Posterior vena cava (tissue), 2 donors: ENCODE measurements around the gene GMNC. TPM values are rescaled to one million over a fixed set of nuclear protein-coding genes. Genes with fewer than 3 reads are reported as not detected.

Experiments
- DNase-seq: peaks from one replicate; pipeline ENCODE4 v3.0.0-alpha.2; 2020; ENCODE audit warnings: low spot score
- intact Hi-C, 2 donors: fragments of 100-400 bp; cut with DNase I; formaldehyde crosslinking; loops; one replicate each; pipeline versions ENCODE4 v1.14.1 to v1.14.2; 2022 to 2023
- total RNA-seq, 2 donors: library from RNA; stranded (reverse); fragmentation: NEBNext Ultra II Directional; extraction: Animal tissue kit (Norgen Biotek cat#: 25700); gene quantifications; one replicate each; pipeline ENCODE4 v1.2.1, GENCODE V29; 2021
- donor health status: DM: yes; HTN: yes; CAD: no.
- donor health status: DM: yes; HTN: yes; CAD: no.

Gene GMNC
- total RNA-seq, 2 donors from 2014 or later = not detected

- DNase-seq = no peak
- intact Hi-C loops = no loop called here
Measured at GRCh38 chr3:190854062-190854461, 8.4 kb downstream of the GMNC start.

DNA sequence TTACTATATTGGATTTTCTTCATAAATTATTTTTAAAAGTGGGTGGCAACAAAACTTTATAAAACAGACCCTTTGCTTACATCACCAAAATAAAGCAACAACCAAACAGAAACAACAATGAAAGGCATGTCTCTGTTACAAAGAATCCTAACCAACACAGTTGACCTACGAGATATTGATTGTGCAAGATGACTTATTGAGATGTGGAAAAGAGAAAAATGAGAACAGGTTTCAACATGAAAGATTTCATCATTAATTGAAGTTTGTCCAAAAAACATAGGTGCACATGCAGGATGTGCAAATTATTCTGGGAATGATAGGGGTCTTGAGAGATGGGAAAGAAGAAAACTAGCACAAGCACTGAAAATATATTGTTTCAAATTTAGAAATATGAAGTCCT is 9.0 kb downstream of the GMNC start:
- intact Hi-C loops = no loop called here
- DNase-seq = no peak

GRCh38 chr3:190849607-190850006 is 12.9 kb downstream of the GMNC start:
- no peak for DNase-seq
- intact Hi-C loops = no loop called here

- no peak for DNase-seq
- intact Hi-C loops = no loop called here
Measured at GRCh38 chr3:190848870-190849269, 13.6 kb downstream of the GMNC start.

GRCh38 chr3:190847436-190847835 is 15.1 kb downstream of the GMNC start:
- intact Hi-C loops = no loop called here
- no peak for DNase-seq

- DNase-seq = no peak
- intact Hi-C loops = no loop called here
Measured at GRCh38 chr3:190840146-190840545, 22.3 kb downstream of the GMNC start.

GRCh38 chr3:190831225-190831624 is 31.3 kb downstream of the GMNC start:
- intact Hi-C loops = no loop called here
- no peak for DNase-seq

GRCh38 chr3:190830031-190830430 is 32.5 kb downstream of the GMNC start:
- intact Hi-C loops = no loop called here
- no peak for DNase-seq

DNA sequence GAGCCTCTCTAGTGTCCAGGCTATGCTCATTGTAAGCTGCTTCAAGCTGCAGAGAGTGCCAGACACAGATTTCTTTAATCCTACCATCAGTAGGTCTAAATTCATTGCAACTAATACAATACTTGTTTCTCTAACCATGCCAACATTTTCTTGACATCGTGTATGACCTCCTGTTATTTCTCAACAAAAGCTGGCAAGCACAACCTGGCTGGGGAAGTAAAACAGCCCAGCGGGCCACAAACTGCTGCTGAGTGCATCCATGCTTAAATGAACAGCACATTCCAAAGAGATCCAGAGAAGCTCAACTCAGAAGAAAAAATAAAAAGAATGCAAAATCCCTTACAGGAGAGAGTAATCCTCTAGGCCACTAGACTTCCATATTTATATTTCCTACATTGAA is 36.5 kb downstream of the GMNC start:
- DNase-seq = no peak
- intact Hi-C loops = no loop called here

DNA sequence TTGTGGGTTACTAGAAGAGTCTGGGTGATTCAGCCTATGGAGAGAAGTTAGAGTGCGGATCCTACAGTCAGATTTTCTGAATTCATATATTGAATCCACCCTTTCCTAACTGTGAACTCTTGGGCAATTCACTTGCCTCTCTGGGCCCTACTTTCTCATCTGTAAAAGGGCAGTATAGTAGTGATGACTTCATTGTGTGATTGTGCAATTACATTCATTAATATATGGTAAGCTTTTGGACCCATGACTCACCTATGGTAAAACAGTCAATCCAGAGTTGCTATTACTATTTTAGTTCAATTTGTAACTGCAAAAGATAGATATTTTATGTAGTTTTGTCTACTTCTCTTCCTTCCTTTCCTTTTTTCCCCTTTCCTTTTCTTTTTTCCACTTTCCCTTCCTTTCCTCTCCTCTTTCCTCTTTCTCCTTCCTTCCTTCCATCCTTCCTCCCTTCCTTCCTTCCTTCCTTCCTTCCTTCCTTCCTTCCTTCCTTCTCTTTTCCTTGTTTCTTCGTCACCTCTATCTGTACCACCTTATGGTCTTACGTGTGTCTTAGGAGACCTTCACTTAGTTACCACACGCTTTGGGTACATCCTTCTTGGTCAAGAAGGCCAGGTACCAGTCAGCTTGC is 37.0 kb downstream of the GMNC start:
- intact Hi-C loops = no loop called here
- no peak for DNase-seq

- DNase-seq = no peak
- intact Hi-C loops = no loop called here
Measured at GRCh38 chr3:190811775-190812480, 50.6 kb downstream of the GMNC start.

GRCh38 chr3:190810957-190811356 is 51.5 kb downstream of the GMNC start:
- intact Hi-C loops = no loop called here
- DNase-seq = no peak

DNA sequence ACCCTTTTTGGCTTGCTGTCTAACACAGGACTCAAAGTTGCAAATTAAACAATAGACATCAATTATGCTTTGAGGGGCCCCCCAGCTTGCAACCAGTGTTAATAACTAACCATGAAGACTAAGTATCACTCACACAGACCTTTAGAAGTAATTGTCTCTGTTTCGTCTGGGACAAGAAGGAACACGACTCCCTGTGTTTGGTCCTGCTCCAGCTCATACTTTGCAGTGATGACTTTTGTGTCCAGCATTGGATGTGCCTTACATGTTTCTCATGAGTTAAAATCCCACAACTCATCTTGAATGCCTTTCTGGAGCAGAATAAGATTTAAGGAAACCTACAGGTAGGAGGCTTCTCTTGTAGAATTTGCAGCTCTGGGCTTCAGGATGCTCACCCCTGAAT is 53.1 kb downstream of the GMNC start:
- no peak for DNase-seq
- intact Hi-C loops = no loop called here

GRCh38 chr3:190807719-190808375 is 54.6 kb downstream of the GMNC start:
- no peak for DNase-seq
- intact Hi-C loops = no loop called here
